Measurements from ENCODE around the gene TAS2R20.
"Not testable (repeated sequence)": the region's sequence is repeated elsewhere in the genome, so short reads cannot be mapped to it uniquely, and the experiment has no call there.

The TAS2R20 gene

DNA sequence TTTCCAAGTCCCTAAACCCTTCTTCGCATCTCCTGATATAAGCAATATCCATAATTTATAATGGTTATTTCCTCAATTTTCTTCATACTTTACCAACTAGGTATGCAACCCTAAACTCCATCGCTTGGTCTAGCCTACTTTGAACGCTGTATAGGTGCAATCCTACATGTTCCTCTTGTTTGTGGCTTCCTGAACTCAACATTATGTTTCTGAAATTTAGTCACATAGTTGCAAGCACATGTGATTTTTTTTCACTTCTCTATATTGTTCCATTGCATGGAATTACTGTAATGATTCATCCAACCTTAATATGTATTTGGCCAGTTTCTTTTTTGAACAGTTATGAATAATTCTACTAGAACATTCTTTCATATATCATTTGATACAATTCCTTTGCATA is 35.9 kb upstream of the TAS2R20 start:
- not testable (repeated sequence) for H3K4ac ChIP-seq (ENCODE audit: low read depth in 1 of 2, low read length in 2 of 2); H4K91ac ChIP-seq (ENCODE audit: low read length); DNase-seq; H4K8ac ChIP-seq (ENCODE audit: low read length); H3K18ac ChIP-seq (ENCODE audit: low read depth in 1 of 2, low read length in 2 of 2); H2BK5ac ChIP-seq (ENCODE audit: low read depth, low read length, poor library complexity, severe bottlenecking); H3K27me3 ChIP-seq (ENCODE audit: control insufficient read depth in 1 of 2, insufficient read depth in 1 of 2, low read length in 2 of 2); H3K14ac ChIP-seq (ENCODE audit: low read length in 2 of 2); H3K4me1 ChIP-seq (ENCODE audit: control insufficient read depth, insufficient read depth, low read depth, low read length); H2BK12ac ChIP-seq (ENCODE audit: low read length in 2 of 2); H3K23ac ChIP-seq (ENCODE audit: low read length in 2 of 2); H2BK15ac ChIP-seq (ENCODE audit: low read depth, poor library complexity, severe bottlenecking); H3K79me1 ChIP-seq (replicated peaks; ENCODE audit: low read length, poor library complexity, severe bottlenecking); H2BK120ac ChIP-seq (ENCODE audit: low read depth, low read length); H2AK5ac ChIP-seq (ENCODE audit: low read length, severe bottlenecking); H3K9me3 ChIP-seq (ENCODE audit: control insufficient read depth, low read length); H3K4me2 ChIP-seq (ENCODE audit: low read length, poor library complexity, severe bottlenecking); H3K4me3 ChIP-seq (ENCODE audit: insufficient read depth in 1 of 2, low read depth in 1 of 2, low read length in 2 of 2); H3K9ac ChIP-seq (ENCODE audit: low read length); H3K27ac ChIP-seq (ENCODE audit: low read length, poor library complexity, severe bottlenecking); H2AFZ ChIP-seq (ENCODE audit: low read depth, low read length); H3K36me3 ChIP-seq (ENCODE audit: control insufficient read depth in 1 of 2, insufficient read depth in 2 of 2, low read depth in 1 of 2, low read length in 2 of 2)
- no CpG with 5 or more reads among the region's 3 CpGs for WGBS

DNA sequence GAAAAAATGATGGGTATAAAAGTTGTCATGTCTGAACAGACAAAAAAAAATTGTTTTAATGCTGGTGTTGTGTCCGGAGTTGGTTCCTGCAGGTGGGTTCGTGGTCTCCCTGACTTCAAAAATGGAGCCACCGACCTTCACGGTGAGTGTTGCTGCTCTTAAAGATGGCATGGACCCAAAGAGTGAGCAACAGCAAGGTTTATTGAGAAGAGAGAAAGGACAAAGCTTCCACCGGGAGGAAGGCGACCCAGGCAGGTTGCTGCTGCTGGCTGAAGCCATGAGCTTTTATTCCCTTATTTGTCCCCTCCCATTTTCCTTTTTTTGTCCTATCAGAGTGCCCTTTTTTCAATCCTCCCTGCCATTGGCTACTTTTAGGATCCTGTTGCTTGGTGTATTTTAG is 33.2 kb upstream of the TAS2R20 start, which contains the start of gene TAS2R31:
TSS of gene TAS2R31 (minus strand) at position 101 of the 400 bp plus-strand sequence. CDS start at position 29, 72 bp downstream.
- Histone ChIP-seq H3K9ac (ENCODE audit: low read length) (no peak within 1 kb of the TSS), H3K27me3 (ENCODE audit: control insufficient read depth in 1 of 2, insufficient read depth in 1 of 2, low read length in 2 of 2) (no peaks in the 10 kb centered on the region), H2BK15ac (ENCODE audit: low read depth, poor library complexity, severe bottlenecking) (no peak within 1 kb of the TSS), H2BK120ac (ENCODE audit: low read depth, low read length) (no peak within 1 kb of the TSS), H3K36me3 (ENCODE audit: control insufficient read depth in 1 of 2, insufficient read depth in 2 of 2, low read depth in 1 of 2, low read length in 2 of 2) (peaks cover 6 to 22% of the 10 kb centered on the region in 2 experiments), H2AK5ac (ENCODE audit: low read length, severe bottlenecking) (no peak within 1 kb of the TSS), H3K4me3 (ENCODE audit: insufficient read depth in 1 of 2, low read depth in 1 of 2, low read length in 2 of 2) (no peak within 1 kb of the TSS), H3K4me1 (ENCODE audit: control insufficient read depth, insufficient read depth, low read depth, low read length) (no peaks in the 10 kb centered on the region), H3K18ac (ENCODE audit: low read depth in 1 of 2, low read length in 2 of 2) (no peak within 1 kb of the TSS), H3K4me2 (ENCODE audit: low read length, poor library complexity, severe bottlenecking) (no peak within 1 kb of the TSS), H2AFZ (ENCODE audit: low read depth, low read length) (no peak within 1 kb of the TSS), H3K79me1 (replicated peaks; ENCODE audit: low read length, poor library complexity, severe bottlenecking) (peaks cover 8% of the 10 kb centered on the region), H3K23ac (ENCODE audit: low read length in 2 of 2) (no peak within 1 kb of the TSS), H3K9me3 (ENCODE audit: control insufficient read depth, low read length) (no peaks in the 10 kb centered on the region), H3K4ac (ENCODE audit: low read depth in 1 of 2, low read length in 2 of 2) (no peak within 1 kb of the TSS), H4K91ac (ENCODE audit: low read length) (no peak within 1 kb of the TSS), H4K8ac (ENCODE audit: low read length) (no peak within 1 kb of the TSS), H3K14ac (ENCODE audit: low read length in 2 of 2) (no peak within 1 kb of the TSS), H3K27ac (ENCODE audit: low read length, poor library complexity, severe bottlenecking) (no peak within 1 kb of the TSS), H2BK5ac (ENCODE audit: low read depth, low read length, poor library complexity, severe bottlenecking) (no peak within 1 kb of the TSS), H2BK12ac (ENCODE audit: low read length in 2 of 2) (no peak within 1 kb of the TSS)
- 93% methylated on average over 4 of the region's 6 CpGs for whole genome bisulfite sequencing
- DNase-seq: no peak

- Histone ChIP-seq H4K8ac (ENCODE audit: low read length) (no peak overlapping the region), H3K27ac (ENCODE audit: low read length, poor library complexity, severe bottlenecking) (no peak overlapping the region), H2AFZ (ENCODE audit: low read depth, low read length) (no peak overlapping the region), H2BK15ac (ENCODE audit: low read depth, poor library complexity, severe bottlenecking) (no peak overlapping the region), H3K9me3 (ENCODE audit: control insufficient read depth, low read length) (peaks cover 3% of the 10 kb centered on the region), H4K91ac (ENCODE audit: low read length) (no peak overlapping the region), H3K18ac (ENCODE audit: low read depth in 1 of 2, low read length in 2 of 2) (no peak overlapping the region), H2AK5ac (ENCODE audit: low read length, severe bottlenecking) (no peak overlapping the region), H3K9ac (ENCODE audit: low read length) (no peak overlapping the region), H3K27me3 (ENCODE audit: control insufficient read depth in 1 of 2, insufficient read depth in 1 of 2, low read length in 2 of 2) (no peaks in the 10 kb centered on the region), H3K36me3 (ENCODE audit: control insufficient read depth in 1 of 2, insufficient read depth in 2 of 2, low read depth in 1 of 2, low read length in 2 of 2) (peaks cover 10 to 20% of the 10 kb centered on the region in 2 experiments), H3K4me1 (ENCODE audit: control insufficient read depth, insufficient read depth, low read depth, low read length) (no peaks in the 10 kb centered on the region), H3K23ac (ENCODE audit: low read length in 2 of 2) (no peak overlapping the region), H3K4ac (ENCODE audit: low read depth in 1 of 2, low read length in 2 of 2) (no peak overlapping the region), H2BK120ac (ENCODE audit: low read depth, low read length) (no peak overlapping the region), H3K14ac (ENCODE audit: low read length in 2 of 2) (no peak overlapping the region), H3K4me2 (ENCODE audit: low read length, poor library complexity, severe bottlenecking) (no peak overlapping the region), H3K4me3 (ENCODE audit: insufficient read depth in 1 of 2, low read depth in 1 of 2, low read length in 2 of 2) (no peak overlapping the region), H2BK12ac (ENCODE audit: low read length in 2 of 2) (no peak overlapping the region), H2BK5ac (ENCODE audit: low read depth, low read length, poor library complexity, severe bottlenecking) (no peak overlapping the region), H3K79me1 (replicated peaks; ENCODE audit: low read length, poor library complexity, severe bottlenecking) (peaks cover 10% of the 10 kb centered on the region)
- no peak for DNase-seq
- over 99% methylated on average over 4 of the region's 6 CpGs for WGBS
Measured at GRCh38 chr12:11026118-11026517, 28.0 kb upstream of the TAS2R20 start.

GRCh38 chr12:11023387-11023786 is 25.3 kb upstream of the TAS2R20 start:
- Histone ChIP-seq H2AFZ (ENCODE audit: low read depth, low read length) (no peak overlapping the region), H3K9ac (ENCODE audit: low read length) (no peak overlapping the region), H3K4me2 (ENCODE audit: low read length, poor library complexity, severe bottlenecking) (no peak overlapping the region), H3K14ac (ENCODE audit: low read length in 2 of 2) (no peak overlapping the region), H4K8ac (ENCODE audit: low read length) (no peak overlapping the region), H3K4ac (ENCODE audit: low read depth in 1 of 2, low read length in 2 of 2) (no peak overlapping the region), H4K91ac (ENCODE audit: low read length) (no peak overlapping the region), H2BK15ac (ENCODE audit: low read depth, poor library complexity, severe bottlenecking) (no peak overlapping the region), H3K27ac (ENCODE audit: low read length, poor library complexity, severe bottlenecking) (no peak overlapping the region), H3K36me3 (ENCODE audit: control insufficient read depth in 1 of 2, insufficient read depth in 2 of 2, low read depth in 1 of 2, low read length in 2 of 2) (peaks cover 10 to 20% of the 10 kb centered on the region in 2 experiments), H3K9me3 (ENCODE audit: control insufficient read depth, low read length) (peaks cover 3% of the 10 kb centered on the region), H3K4me1 (ENCODE audit: control insufficient read depth, insufficient read depth, low read depth, low read length) (no peaks in the 10 kb centered on the region), H2BK12ac (ENCODE audit: low read length in 2 of 2) (no peak overlapping the region), H3K4me3 (ENCODE audit: insufficient read depth in 1 of 2, low read depth in 1 of 2, low read length in 2 of 2) (no peak overlapping the region), H2AK5ac (ENCODE audit: low read length, severe bottlenecking) (no peak overlapping the region), H3K23ac (ENCODE audit: low read length in 2 of 2) (no peak overlapping the region), H2BK5ac (ENCODE audit: low read depth, low read length, poor library complexity, severe bottlenecking) (no peak overlapping the region), H3K79me1 (replicated peaks; ENCODE audit: low read length, poor library complexity, severe bottlenecking) (peaks cover 13% of the 10 kb centered on the region), H3K18ac (ENCODE audit: low read depth in 1 of 2, low read length in 2 of 2) (no peak overlapping the region), H2BK120ac (ENCODE audit: low read depth, low read length) (no peak overlapping the region), H3K27me3 (ENCODE audit: control insufficient read depth in 1 of 2, insufficient read depth in 1 of 2, low read length in 2 of 2) (no peaks in the 10 kb centered on the region)
- DNase-seq: no peak
- 95% methylated on average over 2 of the region's 2 CpGs for WGBS

Data from mesenchymal stem cell (in vitro differentiated cells and primary cell).